Breast epithelium (tissue), 4 donors: ENCODE data around the gene ULK4. TPM values are rescaled to one million over a fixed set of nuclear protein-coding genes. Genes with fewer than 3 reads are reported as not detected.
"Not testable (repeated sequence)": the region's sequence is repeated elsewhere in the genome, so short reads cannot be mapped to it uniquely, and the experiment has no call there.

Source experiments
- DNase-seq, 2 donors: peaks; one replicate each; pipeline ENCODE4 v3.0.0-alpha.2; 2019; ENCODE audit warnings: low spot score in 2 of 2
- H3K27ac ChIP-seq, 2 donors: fragments of 200-600 bp; sonication (generic) in 1 of 2; one replicate each; pipeline ENCODE4 v1.5.1; 2016 to 2019; ENCODE audit warnings: mild to moderate bottlenecking in 1 of 2
- H3K27me3 ChIP-seq, 2 donors: fragments of 200-600 bp; sonication (generic) in 1 of 2; one replicate each; pipeline versions ENCODE4 v1.5.1 to v1.6.0; 2017 to 2019; ENCODE audit warnings: control low read depth in 1 of 2, mild to moderate bottlenecking in 1 of 2
- H3K36me3 ChIP-seq: fragments of 200-600 bp; one replicate; pipeline ENCODE4 v1.5.1; 2019
- H3K4me1 ChIP-seq, 2 donors: fragments of 200-600 bp; sonication (generic); one replicate each; pipeline ENCODE4 v1.5.1; 2016 to 2019; ENCODE audit warnings: control low read depth in 1 of 2
- H3K4me3 ChIP-seq, 3 donors: fragments of 200-600 bp; sonication (generic); 1 replicate in 2 of 3; 2 replicates in 1 of 3; pipeline ENCODE4 v1.5.1; 2016 to 2019; ENCODE audit warnings: mild to moderate bottlenecking in 3 of 3, moderate library complexity in 2 of 3
- H3K9me3 ChIP-seq, 2 donors: fragments of 200-600 bp; sonication (generic) in 1 of 2; one replicate each; pipeline ENCODE4 v1.5.1; 2016 to 2019; ENCODE audit warnings: control low read depth in 1 of 2
- POLR2A ChIP-seq: fragments of 450-650 bp; IDR thresholded peaks from one replicate; pipeline ENCODE4 v1.6.1; 2016; ENCODE audit warnings: antibody characterized with exemption, mild to moderate bottlenecking, moderate library complexity
- POLR2AphosphoS5 ChIP-seq, 3 donors: sonication (generic); formaldehyde crosslinking; IDR thresholded peaks; one replicate each; pipeline ENCODE4 v1.6.1; 2017; ENCODE audit warnings: antibody characterized with exemption in 3 of 3
- intact Hi-C: fragments of 100-400 bp; cut with DNase I; formaldehyde crosslinking; loops from one replicate; pipeline ENCODE4 v1.15.1; 2023; ENCODE audit warnings: low total_unique reads
- total RNA-seq, 3 donors: library from RNA; depleted of rRNA; stranded (reverse); fragments of >200 nt; gene quantifications; one replicate each; pipeline ENCODE4 v1.1.0, GENCODE V29; 2016
- TF ChIP-seq, protein P1 (sequence below), 3 donors: fragments of 450-650 bp; IDR thresholded peaks; one replicate each; pipeline ENCODE4 v1.5.1; 2016 to 2017; ENCODE audit warnings: antibody characterized with exemption in 3 of 3, mild to moderate bottlenecking in 3 of 3, moderate library complexity in 3 of 3

ULK4 gene
- total RNA-seq, 3 donors from 2014 or later = 23.0 to 52.8 (median 31.8) TPM

DNA sequence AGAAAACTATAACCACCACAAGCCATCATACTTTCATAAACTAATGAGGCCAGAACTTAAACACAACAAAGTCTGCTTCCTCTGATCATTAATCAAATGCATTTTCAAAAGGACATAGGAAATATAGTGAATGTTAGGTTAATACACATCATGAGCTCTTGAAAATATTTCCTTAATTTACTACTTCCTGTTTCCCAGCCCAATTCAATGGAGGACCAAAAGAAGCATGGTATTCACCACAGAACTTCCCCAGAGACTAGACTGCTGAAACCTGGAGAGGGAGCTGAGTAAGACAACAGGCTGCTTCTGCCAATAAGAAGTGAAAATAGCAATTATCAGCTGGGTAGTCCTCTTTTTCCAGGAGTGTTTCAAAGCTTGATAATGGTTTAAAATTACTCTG, 250.3 kb downstream of the ULK4 start:
- H3K4me1 ChIP-seq = no peaks in the 10 kb centered on the region
- H3K4me3 ChIP-seq = no peak overlapping the region
- no peak for TF ChIP-seq POLR2A
- TF ChIP-seq, protein P1, sequence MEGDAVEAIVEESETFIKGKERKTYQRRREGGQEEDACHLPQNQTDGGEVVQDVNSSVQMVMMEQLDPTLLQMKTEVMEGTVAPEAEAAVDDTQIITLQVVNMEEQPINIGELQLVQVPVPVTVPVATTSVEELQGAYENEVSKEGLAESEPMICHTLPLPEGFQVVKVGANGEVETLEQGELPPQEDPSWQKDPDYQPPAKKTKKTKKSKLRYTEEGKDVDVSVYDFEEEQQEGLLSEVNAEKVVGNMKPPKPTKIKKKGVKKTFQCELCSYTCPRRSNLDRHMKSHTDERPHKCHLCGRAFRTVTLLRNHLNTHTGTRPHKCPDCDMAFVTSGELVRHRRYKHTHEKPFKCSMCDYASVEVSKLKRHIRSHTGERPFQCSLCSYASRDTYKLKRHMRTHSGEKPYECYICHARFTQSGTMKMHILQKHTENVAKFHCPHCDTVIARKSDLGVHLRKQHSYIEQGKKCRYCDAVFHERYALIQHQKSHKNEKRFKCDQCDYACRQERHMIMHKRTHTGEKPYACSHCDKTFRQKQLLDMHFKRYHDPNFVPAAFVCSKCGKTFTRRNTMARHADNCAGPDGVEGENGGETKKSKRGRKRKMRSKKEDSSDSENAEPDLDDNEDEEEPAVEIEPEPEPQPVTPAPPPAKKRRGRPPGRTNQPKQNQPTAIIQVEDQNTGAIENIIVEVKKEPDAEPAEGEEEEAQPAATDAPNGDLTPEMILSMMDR (IDR thresholded peaks at IDR 0.05) = no peak
- TF ChIP-seq POLR2AphosphoS5 (IDR thresholded peaks at IDR 0.05) = no peak
- H3K9me3 ChIP-seq = no peaks in the 10 kb centered on the region
- H3K36me3 ChIP-seq = no peaks in the 10 kb centered on the region
- intact Hi-C loops = no loop called here
- no peak for DNase-seq
- no peak overlapping the region for H3K27ac ChIP-seq
- no peaks in the 10 kb centered on the region for H3K27me3 ChIP-seq

DNA sequence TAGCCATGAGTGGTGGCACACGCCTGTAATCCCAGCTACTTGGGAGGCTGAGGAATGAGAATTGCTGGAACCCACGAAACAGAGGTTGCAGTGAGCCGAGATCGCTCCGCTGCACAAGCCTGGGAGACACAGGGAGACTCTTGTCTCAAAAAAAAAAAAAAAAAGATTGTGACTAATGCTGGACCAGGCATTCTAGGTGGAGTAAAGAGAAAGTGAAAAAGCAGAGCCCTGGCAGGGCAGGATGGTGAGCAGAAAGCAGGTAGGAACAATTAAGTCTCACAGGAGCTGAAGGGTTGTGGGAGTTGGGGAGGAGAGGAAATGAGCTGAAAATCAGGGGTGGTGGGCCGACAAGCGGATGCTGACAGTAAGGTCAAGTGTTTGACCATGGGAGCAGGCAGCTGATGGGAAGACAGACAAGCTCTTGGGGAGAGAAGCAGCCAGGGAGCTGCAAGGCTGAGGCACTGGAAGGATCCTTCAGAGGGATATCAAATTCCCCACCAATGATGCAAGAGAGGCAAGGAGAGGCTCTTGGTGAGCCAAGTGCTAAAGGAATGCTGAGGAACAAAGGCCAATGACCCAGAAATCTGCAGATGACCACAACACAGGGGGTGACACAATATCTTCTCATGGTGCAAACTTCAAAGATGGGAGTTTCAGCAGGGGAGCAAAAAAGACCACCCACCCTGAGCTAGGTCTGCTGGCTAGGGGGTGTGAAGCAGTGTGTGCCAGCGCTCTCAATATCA, 251.1 kb downstream of the ULK4 start:
- no peak for DNase-seq
- no peak overlapping the region for H3K27ac ChIP-seq
- intact Hi-C loops = no loop called here
- no peaks in the 10 kb centered on the region for H3K36me3 ChIP-seq
- no peaks in the 10 kb centered on the region for H3K9me3 ChIP-seq
- no peaks in the 10 kb centered on the region for H3K27me3 ChIP-seq
- no peak overlapping the region for H3K4me3 ChIP-seq
- TF ChIP-seq POLR2A (no peak), POLR2AphosphoS5 (IDR thresholded peaks at IDR 0.05) (no peak)
- H3K4me1 ChIP-seq = no peaks in the 10 kb centered on the region

DNA sequence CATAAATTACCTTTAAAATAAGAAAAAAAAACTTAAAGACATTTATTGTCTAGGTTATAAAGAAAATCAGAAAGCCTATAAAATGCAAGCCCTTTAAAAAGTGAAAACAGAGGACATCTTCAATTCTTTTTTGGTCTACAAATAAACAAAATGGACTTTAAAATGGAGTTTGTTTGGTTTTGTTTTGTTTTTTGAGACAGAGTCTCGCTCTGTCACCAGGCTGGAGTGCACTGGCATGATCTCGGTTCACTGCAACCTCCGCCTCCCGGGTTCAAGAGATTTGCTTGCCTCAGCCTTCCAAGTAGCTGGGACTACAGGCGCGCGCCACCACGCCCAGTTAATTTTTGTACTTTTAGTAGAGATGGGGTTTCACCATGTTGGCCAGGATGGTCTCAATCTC, 252.7 kb downstream of the ULK4 start:
- H3K4me1 ChIP-seq, H3K4me3 ChIP-seq, H3K27me3 ChIP-seq, H3K27ac ChIP-seq, H3K9me3 ChIP-seq, DNase-seq, intact Hi-C loops, H3K36me3 ChIP-seq: not testable (repeated sequence)

DNA sequence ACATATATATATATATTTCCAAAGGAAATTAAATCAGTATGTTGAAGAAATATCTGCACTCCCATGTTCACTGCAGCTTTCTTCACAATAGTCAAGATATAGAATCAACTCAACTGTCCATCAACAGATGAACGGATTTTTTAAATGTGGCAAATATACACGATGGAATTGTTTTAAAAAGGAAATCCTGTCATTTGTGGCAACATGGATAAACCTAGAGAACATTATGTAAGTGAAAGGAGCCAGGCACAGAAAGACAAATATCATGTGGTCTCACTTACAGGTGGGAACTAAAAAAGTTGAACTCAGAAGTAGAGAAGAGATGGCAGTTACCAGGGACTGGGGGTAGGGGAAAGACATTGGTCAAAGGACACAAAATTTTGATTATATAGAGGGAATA, 253.7 kb downstream of the ULK4 start:
- Histone ChIP-seq H3K36me3 (no peaks in the 10 kb centered on the region), H3K4me1 (no peaks in the 10 kb centered on the region), H3K27me3 (no peaks in the 10 kb centered on the region), H3K9me3 (no peaks in the 10 kb centered on the region), H3K27ac (no peak overlapping the region), H3K4me3 (no peak overlapping the region)
- TF ChIP-seq POLR2AphosphoS5 (IDR thresholded peaks at IDR 0.05) = no peak
- TF ChIP-seq, protein P1 (IDR thresholded peaks at IDR 0.05) = no peak
- TF ChIP-seq POLR2A = no peak
- DNase-seq = no peak
- intact Hi-C loops = no loop called here

DNA sequence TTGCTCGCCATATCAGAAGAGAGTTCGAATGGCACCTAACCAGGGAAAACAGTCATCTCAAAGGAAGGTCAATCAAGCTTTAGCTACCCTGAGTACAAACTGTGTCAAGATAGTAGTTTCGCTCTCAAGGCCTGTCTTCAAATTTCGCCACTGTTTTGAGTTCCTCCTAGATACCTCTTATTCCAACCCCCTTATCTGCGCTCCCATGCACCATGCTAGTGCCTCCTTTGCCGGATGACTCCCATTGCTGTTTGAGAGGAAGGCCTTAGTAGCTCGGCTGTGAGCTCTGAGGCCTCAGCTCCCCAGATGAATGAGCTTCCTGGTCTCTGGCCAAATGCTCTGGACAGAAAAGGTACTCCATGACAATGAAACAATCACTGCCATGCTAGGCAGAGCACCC, 256.0 kb downstream of the ULK4 start:
- TF ChIP-seq POLR2A (no peak), POLR2AphosphoS5 (IDR thresholded peaks at IDR 0.05) (no peak)
- TF ChIP-seq, protein P1 (IDR thresholded peaks at IDR 0.05) = no peak
- no peak overlapping the region for H3K27ac ChIP-seq
- H3K4me1 ChIP-seq = no peaks in the 10 kb centered on the region
- DNase-seq = no peak
- H3K9me3 ChIP-seq = no peaks in the 10 kb centered on the region
- H3K27me3 ChIP-seq = no peaks in the 10 kb centered on the region
- H3K36me3 ChIP-seq = no peaks in the 10 kb centered on the region
- intact Hi-C loops = no loop called here
- no peak overlapping the region for H3K4me3 ChIP-seq

DNA sequence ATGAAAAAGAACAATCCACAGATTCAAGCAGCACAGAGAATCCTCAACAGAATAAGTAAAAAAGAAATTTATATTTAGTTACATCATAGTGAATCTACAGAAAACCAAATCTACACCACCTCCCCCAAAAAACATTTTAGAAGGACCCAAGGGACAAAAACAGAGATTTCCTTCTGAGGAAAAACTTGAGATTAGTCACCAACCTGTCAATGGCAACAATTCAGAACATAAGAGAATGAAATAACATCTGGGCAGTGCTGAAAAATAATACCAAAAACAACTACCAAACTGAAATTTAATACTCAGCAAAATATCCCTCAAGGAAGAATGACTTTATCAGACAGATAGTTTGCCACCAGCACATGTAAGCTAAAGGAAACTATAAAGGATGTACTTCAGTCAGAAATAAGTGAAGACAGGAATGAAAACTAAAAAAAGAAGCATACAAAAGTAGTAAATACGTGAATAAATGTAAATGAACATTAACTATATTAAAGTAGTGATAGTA, 260.7 kb downstream of the ULK4 start:
- intact Hi-C loops = no loop called here
- DNase-seq = no peak
- no peaks in the 10 kb centered on the region for H3K36me3 ChIP-seq
- TF ChIP-seq, protein P1 (IDR thresholded peaks at IDR 0.05) = no peak
- no peak for TF ChIP-seq POLR2A
- H3K9me3 ChIP-seq = no peaks in the 10 kb centered on the region
- no peak overlapping the region for H3K4me3 ChIP-seq
- H3K4me1 ChIP-seq = no peaks in the 10 kb centered on the region
- no peak overlapping the region for H3K27ac ChIP-seq
- no peaks in the 10 kb centered on the region for H3K27me3 ChIP-seq
